ENCODE results near the gene RNASEL. TPM values are rescaled to one million over a fixed set of nuclear protein-coding genes. Genes with fewer than 3 reads are reported as not detected.

Gene RNASEL
- total and polyA plus RNA-seq, 2 of the 13 experiments (the other 11 are each of a cell fraction or from before 2014, with no cell fraction given), result 0.05 to 0.20 TPM

DNA sequence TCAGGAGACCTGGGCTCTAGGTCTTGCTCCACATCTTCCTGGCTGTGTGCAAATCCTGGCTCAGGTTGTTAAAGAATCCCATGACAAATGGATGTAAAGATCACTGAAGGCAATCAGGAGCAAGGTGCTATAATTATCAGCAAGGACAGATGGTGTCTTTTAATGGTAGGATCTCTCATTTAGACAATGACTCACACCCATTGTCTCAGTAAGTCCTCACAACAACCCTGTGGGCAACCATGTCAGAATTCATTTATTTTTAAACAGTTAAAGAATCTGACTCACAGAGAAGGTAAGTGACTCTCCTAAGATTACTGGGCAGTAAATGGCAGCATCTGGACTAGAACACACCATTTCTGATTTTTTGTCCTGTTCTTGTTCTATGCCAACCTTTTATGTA is 32.8 kb downstream of the RNASEL start (continued):
- TF ChIP-seq, protein P1, sequence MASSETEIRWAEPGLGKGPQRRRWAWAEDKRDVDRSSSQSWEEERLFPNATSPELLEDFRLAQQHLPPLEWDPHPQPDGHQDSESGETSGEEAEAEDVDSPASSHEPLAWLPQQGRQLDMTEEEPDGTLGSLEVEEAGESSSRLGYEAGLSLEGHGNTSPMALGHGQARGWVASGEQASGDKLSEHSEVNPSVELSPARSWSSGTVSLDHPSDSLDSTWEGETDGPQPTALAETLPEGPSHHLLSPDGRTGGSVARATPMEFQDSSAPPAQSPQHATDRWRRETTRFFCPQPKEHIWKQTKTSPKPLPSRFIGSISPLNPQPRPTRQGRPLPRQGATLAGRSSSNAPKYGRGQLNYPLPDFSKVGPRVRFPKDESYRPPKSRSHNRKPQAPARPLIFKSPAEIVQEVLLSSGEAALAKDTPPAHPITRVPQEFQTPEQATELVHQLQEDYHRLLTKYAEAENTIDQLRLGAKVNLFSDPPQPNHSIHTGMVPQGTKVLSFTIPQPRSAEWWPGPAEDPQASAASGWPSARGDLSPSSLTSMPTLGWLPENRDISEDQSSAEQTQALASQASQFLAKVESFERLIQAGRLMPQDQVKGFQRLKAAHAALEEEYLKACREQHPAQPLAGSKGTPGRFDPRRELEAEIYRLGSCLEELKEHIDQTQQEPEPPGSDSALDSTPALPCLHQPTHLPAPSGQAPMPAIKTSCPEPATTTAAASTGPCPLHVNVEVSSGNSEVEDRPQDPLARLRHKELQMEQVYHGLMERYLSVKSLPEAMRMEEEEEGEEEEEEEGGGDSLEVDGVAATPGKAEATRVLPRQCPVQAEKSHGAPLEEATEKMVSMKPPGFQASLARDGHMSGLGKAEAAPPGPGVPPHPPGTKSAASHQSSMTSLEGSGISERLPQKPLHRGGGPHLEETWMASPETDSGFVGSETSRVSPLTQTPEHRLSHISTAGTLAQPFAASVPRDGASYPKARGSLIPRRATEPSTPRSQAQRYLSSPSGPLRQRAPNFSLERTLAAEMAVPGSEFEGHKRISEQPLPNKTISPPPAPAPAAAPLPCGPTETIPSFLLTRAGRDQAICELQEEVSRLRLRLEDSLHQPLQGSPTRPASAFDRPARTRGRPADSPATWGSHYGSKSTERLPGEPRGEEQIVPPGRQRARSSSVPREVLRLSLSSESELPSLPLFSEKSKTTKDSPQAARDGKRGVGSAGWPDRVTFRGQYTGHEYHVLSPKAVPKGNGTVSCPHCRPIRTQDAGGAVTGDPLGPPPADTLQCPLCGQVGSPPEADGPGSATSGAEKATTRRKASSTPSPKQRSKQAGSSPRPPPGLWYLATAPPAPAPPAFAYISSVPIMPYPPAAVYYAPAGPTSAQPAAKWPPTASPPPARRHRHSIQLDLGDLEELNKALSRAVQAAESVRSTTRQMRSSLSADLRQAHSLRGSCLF (CRISPR knock-in tag; IDR thresholded peaks at IDR 0.05; ENCODE audit: borderline replicate concordance), result no peak
- TF ChIP-seq REXO4 (CRISPR knock-in tag; IDR thresholded peaks at IDR 0.05; ENCODE audit: borderline replicate concordance) (no peak), YY1 (IDR thresholded peaks at IDR 0.05; ENCODE audit: insufficient read depth, insufficient replicate concordance, low read depth, low read length) (no peak), MTF1 (CRISPR knock-in tag; IDR thresholded peaks at IDR 0.05) (no peak)
- TF ChIP-seq, protein P2, sequence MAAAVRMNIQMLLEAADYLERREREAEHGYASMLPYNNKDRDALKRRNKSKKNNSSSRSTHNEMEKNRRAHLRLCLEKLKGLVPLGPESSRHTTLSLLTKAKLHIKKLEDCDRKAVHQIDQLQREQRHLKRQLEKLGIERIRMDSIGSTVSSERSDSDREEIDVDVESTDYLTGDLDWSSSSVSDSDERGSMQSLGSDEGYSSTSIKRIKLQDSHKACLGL (CRISPR knock-in tag; IDR thresholded peaks at IDR 0.05), result no peak

DNA sequence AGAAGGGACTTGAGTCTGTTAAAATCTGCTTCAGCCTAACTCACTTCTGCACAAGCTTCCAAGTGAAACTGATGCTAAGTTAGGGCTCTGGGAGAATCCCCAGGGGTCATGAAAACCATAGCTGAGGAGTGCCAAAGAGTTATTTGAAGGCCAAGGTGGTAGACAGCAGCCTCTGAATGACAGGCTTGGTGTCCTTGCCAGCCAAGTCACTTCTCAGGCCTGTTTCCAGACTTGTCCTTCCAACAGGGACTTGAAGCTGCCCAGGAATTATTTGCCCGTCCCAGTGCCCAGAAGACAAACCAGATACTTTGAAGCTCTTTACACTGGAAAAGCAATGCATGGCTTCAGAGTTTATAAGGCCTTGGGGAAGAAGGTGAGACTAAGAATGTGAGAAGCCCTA is 33.6 kb downstream of the RNASEL start:
- FAIRE-seq (no peak), ATAC-seq (no peak), DNase-seq (ENCODE audit: low spot score) (no peak)
- H3K27ac ChIP-seq (ENCODE audit: extremely low read length, insufficient read depth, low read length), result no peak overlapping the region
- intact Hi-C loops (cut with micrococcal nuclease; ENCODE audit: unreplicated experiment) (no loop called here), in situ Hi-C loops (cut with HindIII; ENCODE audit: extremely low pct_ligation_motif_present, low pct_unique_long_range_greater_than_20kb) (no loop called here)
- no peak overlapping the region for H3K9ac ChIP-seq (ENCODE audit: insufficient read depth, low read depth, low read length)
- POLR2A ChIA-PET, result no interaction called here
- BruUV-seq (replicated peaks), result no TSS peak
- no peaks in the 10 kb centered on the region for H3K36me3 ChIP-seq (replicated peaks in 1 of 2; ENCODE audit: control insufficient read depth in 1 of 2, insufficient read depth in 2 of 2, low read length in 2 of 2)
- no peaks in the 10 kb centered on the region for H4K20me1 ChIP-seq (ENCODE audit: insufficient read depth, low read length)
- H3K27me3 ChIP-seq (ENCODE audit: control insufficient read depth in 1 of 2, insufficient read depth in 2 of 2, low read length in 2 of 2), result no peaks in the 10 kb centered on the region
- H2AFZ ChIP-seq (ENCODE audit: low read length), result no peak overlapping the region
- H3K79me2 ChIP-seq (ENCODE audit: insufficient read depth, low read length), result no peaks in the 10 kb centered on the region
- no peaks in the 10 kb centered on the region for H3K4me1 ChIP-seq (ENCODE audit: insufficient read depth, low read length)
- H3K4me2 ChIP-seq (ENCODE audit: low read depth, low read length), result no peak overlapping the region
- no peak overlapping the region for H3K4me3 ChIP-seq (replicated peaks in 1 of 3; ENCODE audit: insufficient read depth in 1 of 3, low read depth in 2 of 3, low read length in 3 of 3)
- H3K9me3 ChIP-seq (ENCODE audit: low read length), result no peaks in the 10 kb centered on the region; the same call in 1 of the 2 replicates
- 11% methylated on average over 1 of the region's 1 CpG for WGBS (ENCODE audit: low lambda C conversion rate)
- CTCF ChIA-PET (ENCODE audit: low intra/inter-chr PET ratio, low total read pairs), result no interaction called here
- TF ChIP-seq MLLT10 (CRISPR knock-in tag; IDR thresholded peaks at IDR 0.05) (no peak), ZNF292 (CRISPR knock-in tag; IDR thresholded peaks at IDR 0.05; ENCODE audit: borderline replicate concordance, low read depth) (no peak), ZNF101 (CRISPR knock-in tag; IDR thresholded peaks at IDR 0.05; ENCODE audit: borderline replicate concordance, low read depth) (no peak), SIX4 (CRISPR knock-in tag; IDR thresholded peaks at IDR 0.05) (no peak), ZNF460 (CRISPR knock-in tag; IDR thresholded peaks at IDR 0.05; ENCODE audit: borderline replicate concordance) (no peak), CBFB (CRISPR knock-in tag; IDR thresholded peaks at IDR 0.05) (no peak), NFKB2 (CRISPR knock-in tag; IDR thresholded peaks at IDR 0.05; ENCODE audit: borderline replicate concordance) (no peak), STAG1 (CRISPR knock-in tag; IDR thresholded peaks at IDR 0.05) (no peak), SP140L (CRISPR knock-in tag; IDR thresholded peaks at IDR 0.05; ENCODE audit: borderline replicate concordance) (no peak)
- TF ChIP-seq, protein P3, sequence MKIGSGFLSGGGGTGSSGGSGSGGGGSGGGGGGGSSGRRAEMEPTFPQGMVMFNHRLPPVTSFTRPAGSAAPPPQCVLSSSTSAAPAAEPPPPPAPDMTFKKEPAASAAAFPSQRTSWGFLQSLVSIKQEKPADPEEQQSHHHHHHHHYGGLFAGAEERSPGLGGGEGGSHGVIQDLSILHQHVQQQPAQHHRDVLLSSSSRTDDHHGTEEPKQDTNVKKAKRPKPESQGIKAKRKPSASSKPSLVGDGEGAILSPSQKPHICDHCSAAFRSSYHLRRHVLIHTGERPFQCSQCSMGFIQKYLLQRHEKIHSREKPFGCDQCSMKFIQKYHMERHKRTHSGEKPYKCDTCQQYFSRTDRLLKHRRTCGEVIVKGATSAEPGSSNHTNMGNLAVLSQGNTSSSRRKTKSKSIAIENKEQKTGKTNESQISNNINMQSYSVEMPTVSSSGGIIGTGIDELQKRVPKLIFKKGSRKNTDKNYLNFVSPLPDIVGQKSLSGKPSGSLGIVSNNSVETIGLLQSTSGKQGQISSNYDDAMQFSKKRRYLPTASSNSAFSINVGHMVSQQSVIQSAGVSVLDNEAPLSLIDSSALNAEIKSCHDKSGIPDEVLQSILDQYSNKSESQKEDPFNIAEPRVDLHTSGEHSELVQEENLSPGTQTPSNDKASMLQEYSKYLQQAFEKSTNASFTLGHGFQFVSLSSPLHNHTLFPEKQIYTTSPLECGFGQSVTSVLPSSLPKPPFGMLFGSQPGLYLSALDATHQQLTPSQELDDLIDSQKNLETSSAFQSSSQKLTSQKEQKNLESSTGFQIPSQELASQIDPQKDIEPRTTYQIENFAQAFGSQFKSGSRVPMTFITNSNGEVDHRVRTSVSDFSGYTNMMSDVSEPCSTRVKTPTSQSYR (CRISPR knock-in tag; IDR thresholded peaks at IDR 0.05; ENCODE audit: borderline replicate concordance), result no peak
